Mucosa of descending colon (tissue), 3 donors: ENCODE measurements around the gene TSHZ2. TPM values are rescaled to one million over a fixed set of nuclear protein-coding genes. Genes with fewer than 3 reads are reported as not detected.

Source experiments
- ATAC-seq: fragments of 200-7000 bp; cut with Tn5 transposase; one replicate; pipeline ENCODE4 v1.9.1; 2020; ENCODE audit warnings: mild to moderate bottlenecking, moderate library complexity
- DNase-seq, 3 donors: peaks; one replicate each; pipeline ENCODE4 v3.0.0-alpha.2; 2020
- H3K36me3 ChIP-seq: fragments of 200-600 bp; one replicate; pipeline ENCODE4 v1.8.0; 2021; ENCODE audit warnings: low read depth, mild to moderate bottlenecking
- H3K4me1 ChIP-seq: fragments of 200-600 bp; one replicate; pipeline ENCODE4 v1.8.0; 2021; ENCODE audit warnings: low read depth, mild to moderate bottlenecking
- H3K4me3 ChIP-seq: fragments of 200-600 bp; one replicate; pipeline ENCODE4 v1.8.0; 2021; ENCODE audit warnings: mild to moderate bottlenecking
- H3K9me3 ChIP-seq: fragments of 200-600 bp; one replicate; pipeline ENCODE4 v1.8.0; 2021; ENCODE audit warnings: mild to moderate bottlenecking
- intact Hi-C, 2 donors: fragments of 100-400 bp; cut with DNase I in 1 of 2; cut with micrococcal nuclease in 1 of 2; formaldehyde crosslinking; loops; one replicate each; pipeline versions ENCODE4 v1.11.0 to v1.11.1; 2022; cut with DNase I, micrococcal nuclease
- total RNA-seq, 3 donors: library from RNA; stranded (reverse); fragmentation: NEBNext Ultra II Directional in 2 of 3; extraction: Animal tissue kit (Norgen Biotek cat#: 25700) in 2 of 3; gene quantifications; one replicate each; pipeline versions ENCODE4 v1.2.1 to v1.2.4, GENCODE V29; 2021 to 2023
- TF ChIP-seq, protein P1 (sequence below): fragments of 200-600 bp; IDR thresholded peaks from one replicate; pipeline ENCODE4 v1.8.0; 2022; ENCODE audit warnings: antibody characterized with exemption, mild to moderate bottlenecking
- donor health status: DM: no; HTN: no; CAD: no; lungs with moderate emphysema.
- donor health status: DM: no; HTN: no; CAD: no.
- donor health status: DM: no; HTN: yes; CAD: no.

Gene TSHZ2
- total RNA-seq, 3 donors from 2014 or later, result 1.9 to 17.8 (median 3.6) TPM

GRCh38 chr20:53074811-53075314 is 102.7 kb downstream of the TSHZ2 start:
- ATAC-seq (no peak), DNase-seq (no peak)
- H3K4me1 ChIP-seq, result no peaks in the 10 kb centered on the region
- intact Hi-C loops, result no loop called here
- H3K4me3 ChIP-seq, result no peak overlapping the region
- no peaks in the 10 kb centered on the region for H3K36me3 ChIP-seq
- no peaks in the 10 kb centered on the region for H3K9me3 ChIP-seq
- TF ChIP-seq, protein P1, sequence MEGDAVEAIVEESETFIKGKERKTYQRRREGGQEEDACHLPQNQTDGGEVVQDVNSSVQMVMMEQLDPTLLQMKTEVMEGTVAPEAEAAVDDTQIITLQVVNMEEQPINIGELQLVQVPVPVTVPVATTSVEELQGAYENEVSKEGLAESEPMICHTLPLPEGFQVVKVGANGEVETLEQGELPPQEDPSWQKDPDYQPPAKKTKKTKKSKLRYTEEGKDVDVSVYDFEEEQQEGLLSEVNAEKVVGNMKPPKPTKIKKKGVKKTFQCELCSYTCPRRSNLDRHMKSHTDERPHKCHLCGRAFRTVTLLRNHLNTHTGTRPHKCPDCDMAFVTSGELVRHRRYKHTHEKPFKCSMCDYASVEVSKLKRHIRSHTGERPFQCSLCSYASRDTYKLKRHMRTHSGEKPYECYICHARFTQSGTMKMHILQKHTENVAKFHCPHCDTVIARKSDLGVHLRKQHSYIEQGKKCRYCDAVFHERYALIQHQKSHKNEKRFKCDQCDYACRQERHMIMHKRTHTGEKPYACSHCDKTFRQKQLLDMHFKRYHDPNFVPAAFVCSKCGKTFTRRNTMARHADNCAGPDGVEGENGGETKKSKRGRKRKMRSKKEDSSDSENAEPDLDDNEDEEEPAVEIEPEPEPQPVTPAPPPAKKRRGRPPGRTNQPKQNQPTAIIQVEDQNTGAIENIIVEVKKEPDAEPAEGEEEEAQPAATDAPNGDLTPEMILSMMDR, result no peak

- intact Hi-C loops, result no loop called here
- DNase-seq (no peak), ATAC-seq (no peak)
- TF ChIP-seq, protein P1, result no peak
- no peak overlapping the region for H3K4me3 ChIP-seq
- H3K9me3 ChIP-seq, result no peaks in the 10 kb centered on the region
- H3K4me1 ChIP-seq, result no peaks in the 10 kb centered on the region
- no peaks in the 10 kb centered on the region for H3K36me3 ChIP-seq
These were observed 104.5 kb downstream of the TSHZ2 start for GRCh38 chr20:53076668-53077067.

GRCh38 chr20:53077373-53078205 is 105.4 kb downstream of the TSHZ2 start:
- Histone ChIP-seq H3K4me1 (no peaks in the 10 kb centered on the region), H3K36me3 (no peaks in the 10 kb centered on the region), H3K4me3 (no peak overlapping the region), H3K9me3 (no peaks in the 10 kb centered on the region)
- DNase-seq, result no peak
- TF ChIP-seq, protein P1, result no peak
- no peak for ATAC-seq
- intact Hi-C loops, result no loop called here

GRCh38 chr20:53078761-53079160 is 106.6 kb downstream of the TSHZ2 start:
- H3K9me3 ChIP-seq, result no peaks in the 10 kb centered on the region
- no peaks in the 10 kb centered on the region for H3K4me1 ChIP-seq
- no peak overlapping the region for H3K4me3 ChIP-seq
- H3K36me3 ChIP-seq, result no peaks in the 10 kb centered on the region
- intact Hi-C loops, result no loop called here
- DNase-seq (no peak), ATAC-seq (no peak)
- TF ChIP-seq, protein P1, result no peak

DNA sequence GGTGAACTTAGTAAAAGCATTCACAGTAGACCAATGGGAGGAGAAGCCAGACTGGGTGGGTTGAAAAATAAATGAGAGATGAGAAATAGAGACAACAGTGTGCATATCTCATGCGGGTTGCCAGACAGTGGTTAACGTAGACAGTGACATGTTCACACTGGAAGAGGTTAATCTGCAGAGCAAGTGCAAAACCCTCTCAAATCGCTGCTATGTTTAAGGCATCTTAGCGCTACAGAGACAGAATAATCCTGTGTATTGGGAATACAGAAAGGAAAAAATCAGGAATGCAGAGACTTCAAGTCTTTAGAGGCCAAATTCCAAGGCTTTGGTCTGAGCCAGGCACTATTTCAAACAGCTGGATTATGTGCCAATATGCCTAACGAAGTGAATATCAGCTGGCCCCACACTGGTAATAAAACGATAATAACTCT is 107.1 kb downstream of the TSHZ2 start:
- TF ChIP-seq, protein P1, result no peak
- ATAC-seq, result no peak

More for the DNA sequence above, 107.1 kb downstream of the TSHZ2 start:
- Histone ChIP-seq H3K4me1 (no peaks in the 10 kb centered on the region), H3K36me3 (no peaks in the 10 kb centered on the region), H3K9me3 (no peaks in the 10 kb centered on the region), H3K4me3 (no peak overlapping the region)
- intact Hi-C loops, result no loop called here
- DNase-seq, result no peak
